ENCODE measurements around the gene ATF6. TPM values are rescaled to one million over a fixed set of nuclear protein-coding genes. Genes with fewer than 3 reads are reported as not detected.

The ATF6 gene
- total and polyA plus RNA-seq, 2 of the 8 experiments (the other 6 are each of a cell fraction or from before 2014, with no cell fraction given): 4.6 to 10.0 TPM

DNA sequence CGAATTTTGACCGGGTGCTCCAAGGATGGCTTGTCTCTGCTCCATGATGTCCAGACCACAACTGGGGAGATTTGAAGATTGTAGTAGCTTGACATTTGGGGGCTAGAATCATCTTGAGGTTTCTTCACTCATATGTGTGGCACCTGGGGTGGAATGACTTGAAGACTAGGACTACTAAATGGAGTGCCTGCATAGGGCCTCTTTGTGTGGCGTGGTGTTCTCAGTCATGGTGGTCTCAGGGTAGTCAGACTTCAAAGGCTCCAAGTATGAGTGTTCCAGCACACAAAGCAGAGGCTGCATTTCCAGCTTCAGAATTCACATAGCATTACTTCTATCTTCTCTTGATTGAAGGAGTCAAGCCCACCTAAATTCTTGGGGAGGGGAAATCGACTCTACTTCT lies 16.8 kb downstream of the ATF6 start:
- H3K23ac ChIP-seq (ENCODE audit: insufficient read length): no peak overlapping the region
- TF ChIP-seq EP300 (IDR thresholded peaks at IDR 0.05; ENCODE audit: borderline replicate concordance in 1 of 2, low read depth in 2 of 2, low read length in 2 of 2) (no peak), CEBPB (IDR thresholded peaks at IDR 0.05; ENCODE audit: low read depth, low read length) (no peak), SUZ12 (IDR thresholded peaks at IDR 0.05; ENCODE audit: low read length) (no peak), BCL11A (IDR thresholded peaks at IDR 0.05; ENCODE audit: low read depth in 2 of 2, low read length in 2 of 2) (no peak), FOSL1 (IDR thresholded peaks at IDR 0.05; ENCODE audit: insufficient read depth, low read depth, low read length) (no peak), RFX5 (IDR thresholded peaks at IDR 0.05; ENCODE audit: borderline replicate concordance, low read depth, low read length) (no peak), MAFK (IDR thresholded peaks at IDR 0.05; ENCODE audit: low read depth, low read length) (no peak), HDAC6 (IDR thresholded peaks at IDR 0.05; ENCODE audit: low read depth, low read length) (no peak), BRCA1 (IDR thresholded peaks at IDR 0.05; ENCODE audit: low read depth, low read length) (no peak), SIRT6 (IDR thresholded peaks at IDR 0.05; ENCODE audit: low read length) (no peak), BACH1 (IDR thresholded peaks at IDR 0.05; ENCODE audit: low read length) (no peak)
- TF ChIP-seq, protein P1, sequence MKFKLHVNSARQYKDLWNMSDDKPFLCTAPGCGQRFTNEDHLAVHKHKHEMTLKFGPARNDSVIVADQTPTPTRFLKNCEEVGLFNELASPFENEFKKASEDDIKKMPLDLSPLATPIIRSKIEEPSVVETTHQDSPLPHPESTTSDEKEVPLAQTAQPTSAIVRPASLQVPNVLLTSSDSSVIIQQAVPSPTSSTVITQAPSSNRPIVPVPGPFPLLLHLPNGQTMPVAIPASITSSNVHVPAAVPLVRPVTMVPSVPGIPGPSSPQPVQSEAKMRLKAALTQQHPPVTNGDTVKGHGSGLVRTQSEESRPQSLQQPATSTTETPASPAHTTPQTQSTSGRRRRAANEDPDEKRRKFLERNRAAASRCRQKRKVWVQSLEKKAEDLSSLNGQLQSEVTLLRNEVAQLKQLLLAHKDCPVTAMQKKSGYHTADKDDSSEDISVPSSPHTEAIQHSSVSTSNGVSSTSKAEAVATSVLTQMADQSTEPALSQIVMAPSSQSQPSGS (IDR thresholded peaks at IDR 0.05; ENCODE audit: low read length): no peak

More for the DNA sequence above, 16.8 kb downstream of the ATF6 start:
- Histone ChIP-seq H3K9ac (replicated peaks in 1 of 4; ENCODE audit: extremely low read depth in 1 of 4, low read depth in 3 of 4, low read length in 3 of 4) (no peak overlapping the region), H3K4ac (replicated peaks; ENCODE audit: insufficient read length, low read depth, low read length) (no peak overlapping the region), H2AFZ (ENCODE audit: low read length) (no peak overlapping the region), H3K4me1 (replicated peaks in 1 of 4; ENCODE audit: control insufficient read depth in 3 of 4, insufficient read depth in 4 of 4, low read length in 3 of 4) (no peaks in the 10 kb centered on the region), H3K23me2 (ENCODE audit: low read depth, low read length) (no peaks in the 10 kb centered on the region), H3K79me1 (ENCODE audit: low read depth, low read length) (no peaks in the 10 kb centered on the region), H4K8ac (ENCODE audit: extremely low read depth, insufficient read depth, low read length) (no peak overlapping the region), H3K4me3 (ENCODE audit: extremely low read depth in 1 of 4, insufficient read depth in 2 of 4, low read depth in 3 of 4, low read length in 4 of 4) (no peak overlapping the region), H4K20me1 (replicated peaks in 1 of 2; ENCODE audit: control insufficient read depth in 1 of 2, insufficient read depth in 2 of 2, low read length in 2 of 2) (peaks cover 0 to 1% of the 10 kb centered on the region in 2 experiments), H3K79me2 (ENCODE audit: control insufficient read depth in 1 of 2, insufficient read depth in 2 of 2, low read length in 2 of 2) (no peaks in the 10 kb centered on the region), H3K56ac (replicated peaks; ENCODE audit: insufficient read length, low read depth, low read length) (no peak overlapping the region), H3K27me3 (replicated peaks in 1 of 4; ENCODE audit: control insufficient read depth in 3 of 4, extremely low read depth in 1 of 4, insufficient read depth in 3 of 4, low read length in 3 of 4) (no peaks in the 10 kb centered on the region), H3K27ac (ENCODE audit: low read depth, low read length) (no peak overlapping the region), H2BK15ac (ENCODE audit: low read length) (no peak overlapping the region), H2AK5ac (ENCODE audit: low read depth, low read length) (no peak overlapping the region), H2BK12ac (ENCODE audit: low read depth, low read length) (no peak overlapping the region), H2BK120ac (replicated peaks; ENCODE audit: low read depth, low read length) (no peak overlapping the region), H4K5ac (ENCODE audit: insufficient read length, low read depth, low read length) (no peak overlapping the region), H2BK20ac (ENCODE audit: low read length) (no peak overlapping the region), H4K91ac (replicated peaks; ENCODE audit: insufficient read length, low read length) (no peak overlapping the region), H2BK5ac (ENCODE audit: low read depth, low read length) (no peak overlapping the region), H3K4me2 (ENCODE audit: insufficient read depth in 1 of 2, low read depth in 2 of 2, low read length in 2 of 2) (no peak overlapping the region), H3K18ac (ENCODE audit: extremely low read depth, low read length) (no peak overlapping the region), H3K36me3 (ENCODE audit: control insufficient read depth in 2 of 4, insufficient read depth in 4 of 4, low read length in 3 of 4) (peaks cover 0 to 9% (median 0%) of the 10 kb centered on the region in 4 experiments; a peak in 2 of 8 replicates), H3K14ac (ENCODE audit: insufficient read length) (no peak overlapping the region), H3K9me3 (ENCODE audit: insufficient read depth in 2 of 2, low read depth in 1 of 2, low read length in 1 of 2) (no peaks in the 10 kb centered on the region)
- ChIA-PET POLR2A (ENCODE audit: partially characterized antibody) (interaction anchor here (0.7 kb wide), 1 partner anchor 14 kb away, joined by 3 read pairs; no protein-coding TSS in a partner anchor), CTCF (ENCODE audit: partially characterized antibody) (interaction anchor here (1.3 kb wide), 1 partner anchor 9 kb away, joined by 4 read pairs; no protein-coding TSS in a partner anchor)
- 94% methylated on average over 4 of the region's 4 CpGs; no CpG with 5 or more reads in 1 of the 2 experiments for WGBS, 2 experiments (ENCODE audit: extremely low coverage in 1 of 2, insufficient coverage in 1 of 2, insufficient read length in 1 of 2, insufficient replicate concordance in 2 of 2, low coverage in 1 of 2, low lambda C conversion rate in 2 of 2, missing lambda C conversion rate in 1 of 2)
- FAIRE-seq (no peak), DNase-seq (ENCODE audit: low read depth in 1 of 2, low spot score in 2 of 2) (no peak)

Data from H1 (cell line).